Uterus (tissue), 2 donors: ENCODE results near the gene STARD8.
"Not testable (repeated sequence)": the region's sequence is repeated elsewhere in the genome, so short reads cannot be mapped to it uniquely, and the experiment has no call there.

Source experiments
- CTCF ChIP-seq, 4 experiments: fragments of 200-600 bp in 2 of 4; fragments of 450-650 bp in 2 of 4; sonication (generic) in 2 of 4; IDR thresholded peaks; one replicate each; pipeline ENCODE4 v1.5.1; 2016 to 2019; ENCODE audit warnings: antibody characterized with exemption in 4 of 4, mild to moderate bottlenecking in 2 of 4, moderate library complexity in 1 of 4
- POLR2A ChIP-seq, 2 donors: fragments of 450-650 bp; IDR thresholded peaks; one replicate each; pipeline ENCODE4 v1.6.1; 2016; ENCODE audit warnings: antibody characterized with exemption in 2 of 2, mild to moderate bottlenecking in 1 of 2, moderate library complexity in 1 of 2

DNA sequence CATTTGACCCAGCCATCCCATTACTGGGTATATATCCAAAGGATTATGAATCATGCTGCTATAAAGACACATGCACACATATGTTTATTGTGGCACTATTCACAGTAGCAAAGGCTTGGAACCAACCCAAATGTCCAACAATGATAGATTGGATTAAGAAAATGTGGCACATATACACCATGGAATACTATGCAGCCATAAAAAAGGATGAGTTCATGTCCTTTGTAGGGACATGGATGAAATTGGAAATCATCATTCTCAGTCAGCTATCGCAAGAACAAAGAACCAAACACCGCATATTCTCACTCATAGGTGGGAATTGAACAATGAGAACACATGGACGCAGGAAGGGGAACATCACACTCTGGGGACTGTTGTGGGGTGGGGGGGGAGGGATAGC, 94.4 kb downstream of the STARD8 start:
- TF ChIP-seq POLR2A, CTCF (IDR thresholded peaks at IDR 0.05): not testable (repeated sequence)
